GM19372 (cell line): ENCODE data around the gene KLHDC8B.
A peak's percentile ranks its signal among the peaks of the same experiment; 100 is the strongest.

Experiments used
- ATAC-seq: cut with Tn5 transposase; IDR thresholded peaks from one replicate; pipeline ENCODE4 v1.9.1; 2021; ENCODE audit warnings: mild to moderate bottlenecking, low read depth, moderate library complexity; ENCODE audit not compliant: unreplicated experiment

The KLHDC8B gene

GRCh38 chr3:49171119-49171774, at the start of gene KLHDC8B:
Gene KLHDC8B (plus strand): TSS chr3:49171598. CDS start chr3:49172770, 1,172 bp downstream.
- ATAC-seq, result peak; percentile 69

GRCh38 chr3:49122022-49122421, 49.4 kb upstream of the KLHDC8B start:
- no peak for ATAC-seq

- no peak for ATAC-seq
Observed at GRCh38 chr3:49122451-49122850, 48.9 kb upstream of the KLHDC8B start.

GRCh38 chr3:49122886-49123545, 48.4 kb upstream of the KLHDC8B start:
- no peak for ATAC-seq

- no peak for ATAC-seq
Observed at GRCh38 chr3:49123687-49124086, 47.7 kb upstream of the KLHDC8B start.

- no peak for ATAC-seq
Observed at GRCh38 chr3:49124203-49124602, 47.2 kb upstream of the KLHDC8B start.

- no peak for ATAC-seq
Observed at GRCh38 chr3:49124991-49125670, 46.3 kb upstream of the KLHDC8B start.

- no peak for ATAC-seq
Observed at GRCh38 chr3:49131040-49131439, 40.4 kb upstream of the KLHDC8B start.

- no peak for ATAC-seq
Observed at GRCh38 chr3:49131576-49131975, 39.8 kb upstream of the KLHDC8B start.

GRCh38 chr3:49132073-49132436, 39.3 kb upstream of the KLHDC8B start:
- ATAC-seq, result no peak

- ATAC-seq, result no peak
Observed at GRCh38 chr3:49132437-49133225, 38.8 kb upstream of the KLHDC8B start, which contains the start of gene LAMB2. Gene LAMB2 (minus strand): TSS chr3:49133050. CDS start chr3:49132867, 183 bp downstream.

GRCh38 chr3:49133226-49133951, 38.0 kb upstream of the KLHDC8B start:
- ATAC-seq, result no peak

- no peak for ATAC-seq
Observed at GRCh38 chr3:49134471-49135265, 36.7 kb upstream of the KLHDC8B start.

GRCh38 chr3:49135499-49135898, 35.9 kb upstream of the KLHDC8B start:
- ATAC-seq, result no peak

GRCh38 chr3:49140080-49140479, 31.3 kb upstream of the KLHDC8B start:
- no peak for ATAC-seq

- ATAC-seq, result no peak
Observed at GRCh38 chr3:49148159-49148558, 23.2 kb upstream of the KLHDC8B start.

- ATAC-seq, result no peak
Observed at GRCh38 chr3:49151610-49152009, 19.8 kb upstream of the KLHDC8B start.

- no peak for ATAC-seq
Observed at GRCh38 chr3:49153349-49153912, 18.0 kb upstream of the KLHDC8B start.

- no peak for ATAC-seq
Observed at GRCh38 chr3:49157289-49157688, 14.1 kb upstream of the KLHDC8B start.
